A673 (cell line): ENCODE data around the gene HYI. TPM values are rescaled to one million over a fixed set of nuclear protein-coding genes. Genes with fewer than 3 reads are reported as not detected.

Experiments
- BruUV-seq: library from RNA; stranded (reverse); fragments of 400-500 nt; replicated peaks from 2 replicates; lab custom pipeline; 2021; lab: Mats Ljungman, UMichigan
- CTCF ChIA-PET: fragments of 300-600 bp; sonication (Branson Sonifier 250); formaldehyde crosslinking; loops from one replicate; lab custom pipeline; 2022; ENCODE audit warnings: antibody characterized with exemption; lab: Charles Lee
- POLR2A ChIA-PET: fragments of 300-600 bp; sonication (Branson Sonifier 250); formaldehyde crosslinking; loops from one replicate; lab custom pipeline; 2022; ENCODE audit warnings: antibody characterized with exemption; ENCODE audit not compliant: low non-redundant PET; lab: Charles Lee
- DNase-seq: peaks from one replicate; pipeline ENCODE4 v3.0.0-alpha.2; 2015; ENCODE audit warnings: low spot score
- H3K27ac ChIP-seq: fragments of 200-600 bp; sonication (generic); 2 replicates; pipeline ENCODE4 v1.5.1; 2016; ENCODE audit warnings: mixed run types, low read depth, mild to moderate bottlenecking, mixed read lengths, antibody characterized with exemption, low read length; ENCODE audit not compliant: poor library complexity, severe bottlenecking
- H3K27me3 ChIP-seq: fragments of 200-600 bp; sonication (generic); replicated peaks from 2 replicates; pipeline ENCODE4 v1.6.1; 2017; ENCODE audit warnings: mixed run types, low read depth, mild to moderate bottlenecking, mixed read lengths, antibody characterized with exemption, low read length; ENCODE audit not compliant: insufficient read depth, poor library complexity
- H3K36me3 ChIP-seq: fragments of 200-600 bp; sonication (generic); 2 replicates; pipeline ENCODE4 v1.6.1; 2016; ENCODE audit warnings: mixed run types, mild to moderate bottlenecking, mixed read lengths, antibody characterized with exemption, low read length; ENCODE audit not compliant: insufficient read depth, poor library complexity, severe bottlenecking
- H3K4me1 ChIP-seq: fragments of 200-600 bp; sonication (generic); 2 replicates; pipeline ENCODE4 v1.6.1; 2017; ENCODE audit warnings: mixed run types, mild to moderate bottlenecking, mixed read lengths, antibody characterized with exemption, low read length; ENCODE audit not compliant: insufficient read depth, poor library complexity, severe bottlenecking
- H3K4me3 ChIP-seq: fragments of 200-600 bp; sonication (generic); 2 replicates; pipeline ENCODE4 v1.5.1; 2016; ENCODE audit warnings: low read depth, mixed run types, mild to moderate bottlenecking, mixed read lengths, low read length; ENCODE audit not compliant: poor library complexity, severe bottlenecking
- H3K9me3 ChIP-seq: fragments of 200-600 bp; sonication (generic); 2 replicates; pipeline ENCODE4 v1.6.1; 2016; ENCODE audit warnings: mixed run types, low read depth, mild to moderate bottlenecking, mixed read lengths, antibody characterized with exemption, low read length; ENCODE audit not compliant: poor library complexity, severe bottlenecking
- EZH2 ChIP-seq: fragments of 200-600 bp; sonication (generic); IDR thresholded peaks from 2 replicates; pipeline ENCODE4 v1.6.1; 2017; ENCODE audit warnings: borderline replicate concordance, low read depth, mild to moderate bottlenecking, mixed read lengths, antibody characterized with exemption, low read length; ENCODE audit not compliant: poor library complexity, severe bottlenecking
- intact Hi-C: fragments of 100-400 bp; cut with micrococcal nuclease; formaldehyde crosslinking; loops from one replicate; pipeline ENCODE4 v1.10.0; 2022; ENCODE audit not compliant: unreplicated experiment
- total RNA-seq: library from RNA; stranded (reverse); gene quantifications from 2 replicates; pipeline ENCODE4 v1.2.3, GENCODE V29; 2021
- TF ChIP-seq, protein P1 (sequence below): fragments of 300-800, 200-600 bp; sonication (generic); conservative IDR thresholded peaks from 2 replicates; pipeline ENCODE4 v1.5.1; 2017; ENCODE audit warnings: low read depth, mild to moderate bottlenecking, antibody characterized with exemption, low read length, moderate library complexity, mixed read lengths

Gene HYI
- total RNA-seq, 1 experiment from 2014 or later, result 14.8 TPM

DNA sequence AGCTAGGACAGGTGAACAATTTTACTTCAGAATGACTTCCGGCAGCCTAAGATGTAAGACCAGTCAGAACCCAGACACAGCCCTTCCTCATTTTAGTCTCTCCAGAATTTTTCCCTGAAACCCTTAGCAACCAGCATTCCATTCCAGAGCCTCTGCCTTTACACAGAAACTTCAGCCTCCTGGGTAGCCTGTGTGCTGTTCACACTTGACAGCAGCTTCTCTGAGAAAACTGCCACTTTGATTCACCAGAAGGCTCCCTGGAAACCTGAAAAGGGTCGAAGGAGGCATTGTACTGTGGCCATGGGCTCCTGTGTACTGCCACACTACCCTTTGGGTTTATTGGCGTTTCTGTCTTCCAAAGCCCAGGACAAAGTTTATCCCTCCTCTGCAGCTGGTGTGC is 17.4 kb downstream of the HYI start:
- TF ChIP-seq, protein P1, sequence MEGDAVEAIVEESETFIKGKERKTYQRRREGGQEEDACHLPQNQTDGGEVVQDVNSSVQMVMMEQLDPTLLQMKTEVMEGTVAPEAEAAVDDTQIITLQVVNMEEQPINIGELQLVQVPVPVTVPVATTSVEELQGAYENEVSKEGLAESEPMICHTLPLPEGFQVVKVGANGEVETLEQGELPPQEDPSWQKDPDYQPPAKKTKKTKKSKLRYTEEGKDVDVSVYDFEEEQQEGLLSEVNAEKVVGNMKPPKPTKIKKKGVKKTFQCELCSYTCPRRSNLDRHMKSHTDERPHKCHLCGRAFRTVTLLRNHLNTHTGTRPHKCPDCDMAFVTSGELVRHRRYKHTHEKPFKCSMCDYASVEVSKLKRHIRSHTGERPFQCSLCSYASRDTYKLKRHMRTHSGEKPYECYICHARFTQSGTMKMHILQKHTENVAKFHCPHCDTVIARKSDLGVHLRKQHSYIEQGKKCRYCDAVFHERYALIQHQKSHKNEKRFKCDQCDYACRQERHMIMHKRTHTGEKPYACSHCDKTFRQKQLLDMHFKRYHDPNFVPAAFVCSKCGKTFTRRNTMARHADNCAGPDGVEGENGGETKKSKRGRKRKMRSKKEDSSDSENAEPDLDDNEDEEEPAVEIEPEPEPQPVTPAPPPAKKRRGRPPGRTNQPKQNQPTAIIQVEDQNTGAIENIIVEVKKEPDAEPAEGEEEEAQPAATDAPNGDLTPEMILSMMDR, result no peak
- no peak for TF ChIP-seq EZH2
- peaks cover 10% of the 10 kb centered on the region for H3K4me1 ChIP-seq
- no peak for DNase-seq
- H3K4me3 ChIP-seq, result no peak overlapping the region
- H3K36me3 ChIP-seq, result peaks cover 22% of the 10 kb centered on the region
- no peaks in the 10 kb centered on the region for H3K9me3 ChIP-seq
- H3K27me3 ChIP-seq, result no peaks in the 10 kb centered on the region
- CTCF ChIA-PET, result no interaction called here
- intact Hi-C loops, result no loop called here
- H3K27ac ChIP-seq, result no peak overlapping the region
- POLR2A ChIA-PET, result no interaction called here
- BruUV-seq, result no TSS peak

DNA sequence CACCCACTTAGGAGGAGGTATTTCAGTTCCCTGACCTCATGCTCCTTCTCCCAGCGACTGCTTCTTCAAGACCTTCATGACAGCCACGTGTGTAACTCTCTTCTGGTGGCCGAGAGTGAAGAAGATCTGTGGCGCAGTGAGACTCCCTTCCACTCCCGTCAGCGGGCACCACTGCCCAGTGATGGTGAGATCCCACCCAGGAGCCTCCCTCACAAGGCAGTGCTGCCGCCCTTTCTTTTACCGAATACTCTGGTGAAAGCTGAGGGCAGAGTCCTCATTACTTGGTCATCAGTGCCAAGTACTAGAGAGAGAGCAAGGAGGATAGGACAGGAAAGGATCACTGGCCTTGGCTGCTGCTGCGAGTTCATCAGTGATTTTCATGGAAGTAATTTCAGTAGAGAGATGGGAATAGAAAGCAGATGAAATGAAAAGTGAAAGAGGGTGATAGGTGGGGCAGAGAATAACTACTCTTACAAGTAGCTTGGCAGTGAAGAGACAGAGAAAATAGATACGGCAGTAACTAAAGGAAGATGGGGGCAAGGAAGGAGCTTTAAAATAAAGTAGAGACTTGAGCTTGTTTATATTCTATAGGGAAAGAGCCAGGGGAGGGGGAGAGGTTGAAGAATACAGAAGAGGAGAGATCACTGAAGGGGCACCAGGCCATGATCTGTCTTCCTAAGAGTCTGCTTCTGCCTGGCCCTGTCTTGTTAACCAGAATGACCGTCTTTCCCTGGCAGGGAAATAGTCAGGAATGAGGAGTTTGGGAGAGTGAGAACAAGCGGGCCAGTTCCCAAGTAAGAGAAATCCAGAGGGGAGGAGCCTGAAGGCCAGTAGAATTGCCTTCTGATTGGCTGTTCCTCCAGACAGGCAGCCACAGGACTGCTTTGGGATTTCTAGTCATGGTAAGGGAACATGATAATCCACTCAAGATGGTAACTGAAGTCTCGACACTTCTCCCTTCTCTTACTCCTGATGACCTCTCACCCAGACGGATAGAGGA is 18.3 kb downstream of the HYI start:
- Histone ChIP-seq H3K4me1 (peaks cover 10% of the 10 kb centered on the region), H3K9me3 (no peaks in the 10 kb centered on the region), H3K27me3 (no peaks in the 10 kb centered on the region), H3K36me3 (peaks cover 29% of the 10 kb centered on the region), H3K27ac (no peak overlapping the region), H3K4me3 (no peak overlapping the region)
- TF ChIP-seq, protein P1, result no peak
- TF ChIP-seq EZH2, result no peak
- intact Hi-C loops, result no loop called here
- no peak for DNase-seq
- ChIA-PET POLR2A (no interaction called here), CTCF (no interaction called here)
- BruUV-seq, result no TSS peak

DNA sequence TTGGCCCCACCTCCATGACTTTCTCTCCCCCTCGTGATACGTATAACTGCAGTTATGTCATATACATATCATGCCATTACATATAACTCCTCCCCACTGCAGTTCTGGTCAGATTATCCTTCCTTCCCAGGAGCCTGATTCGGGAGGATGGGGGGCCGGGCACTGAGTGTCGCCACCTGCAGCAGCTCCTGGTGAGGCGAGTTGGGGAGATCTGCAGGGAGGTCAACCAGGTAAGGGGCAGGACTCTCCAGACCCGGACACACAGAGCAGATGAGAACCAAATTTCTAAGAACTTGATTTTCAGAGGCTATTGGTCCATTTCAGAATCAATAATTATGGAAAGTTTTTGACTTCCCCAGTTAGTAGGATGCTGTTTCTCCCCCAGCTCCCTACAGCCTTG is 19.5 kb downstream of the HYI start:
- Histone ChIP-seq H3K4me3 (no peak overlapping the region), H3K27me3 (no peaks in the 10 kb centered on the region), H3K36me3 (peaks cover 31% of the 10 kb centered on the region), H3K27ac (no peak overlapping the region), H3K9me3 (no peaks in the 10 kb centered on the region), H3K4me1 (peaks cover 10% of the 10 kb centered on the region)
- POLR2A ChIA-PET, result no interaction called here
- intact Hi-C loops, result no loop called here
- no peak for DNase-seq
- TF ChIP-seq, protein P1, result no peak
- TF ChIP-seq EZH2, result no peak
- no TSS peak for BruUV-seq
- CTCF ChIA-PET, result no interaction called here
